H1 (cell line): Measurements from ENCODE around the gene MYO5A. TPM values are rescaled to one million over a fixed set of nuclear protein-coding genes. Genes with fewer than 3 reads are reported as not detected.

ENCODE experiments used
- RFX5 ChIP-seq: IDR thresholded peaks from 2 replicates; pipeline ENCODE4 v1.6.1; 2011; ENCODE audit warnings: low read depth, low read length, improper control_type of control experiment, borderline replicate concordance
- SUZ12 ChIP-seq: fragments of 200-600 bp; sonication (generic); IDR thresholded peaks from 2 replicates; pipeline ENCODE4 v1.6.1; 2012; ENCODE audit warnings: mild to moderate bottlenecking, inconsistent platforms, low read length, moderate library complexity, mixed read lengths
- TEAD4 ChIP-seq: IDR thresholded peaks from 2 replicates; pipeline ENCODE4 v1.6.1; 2012; ENCODE audit warnings: low read depth, low read length, inconsistent platforms, mixed read lengths
- polyA plus RNA-seq, 7 experiments: library from polyadenylated mRNA; depleted of rRNA in 3 of 7; stranded (reverse) in 5 of 7; unstranded in 2 of 7; fragments of >200 nt in 5 of 7; fragments of 200-250 nt in 2 of 7; gene quantifications; 1 replicate in 5 of 7; 2 replicates in 1 of 7; 4 replicates in 1 of 7; pipeline versions ENCODE4 v1.2.1 to v1.2.3, GENCODE V29; 2011 to 2013; ENCODE audit warnings: missing spikeins in 2 of 7, mixed read lengths in 2 of 7
- total RNA-seq: library from RNA; stranded (reverse); fragmentation: NEBNext Ultra II Directional; extraction: Animal tissue kit (Norgen Biotek cat#: 25700); gene quantifications from 2 replicates; pipeline ENCODE4 v1.2.1, GENCODE V29; 2021
- TF ChIP-seq, protein P1 (sequence below): IDR thresholded peaks from 2 replicates; pipeline ENCODE4 v1.6.1; 2011; ENCODE audit warnings: low read depth, mild to moderate bottlenecking, low read length; ENCODE audit not compliant: insufficient read depth

MYO5A gene
- total and polyA plus RNA-seq, 2 of the 8 experiments (the other 6 are each of a cell fraction or from before 2014, with no cell fraction given) = 11.4 to 24.7 TPM

DNA sequence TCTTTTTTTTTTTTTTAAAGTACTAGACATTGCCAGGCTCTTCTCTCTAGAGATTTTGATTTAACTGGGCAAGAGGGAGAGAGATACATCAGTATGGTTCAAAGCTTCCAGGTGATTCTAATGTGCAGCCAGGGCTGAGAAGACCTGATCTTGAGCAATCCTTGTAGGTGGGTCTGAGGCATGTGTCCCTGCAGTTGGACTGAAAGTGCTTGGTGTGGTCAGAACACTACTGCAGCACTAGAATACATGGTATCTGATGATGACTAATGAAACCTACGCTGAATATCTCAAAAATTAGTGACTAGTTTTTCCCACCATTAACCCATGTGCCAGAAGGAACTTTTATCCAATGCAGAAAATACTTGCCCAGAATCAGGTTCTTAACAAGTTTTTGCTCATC, 198.7 kb downstream of the MYO5A start (continued):
- TF ChIP-seq TEAD4 = no peak
- TF ChIP-seq, protein P1, sequence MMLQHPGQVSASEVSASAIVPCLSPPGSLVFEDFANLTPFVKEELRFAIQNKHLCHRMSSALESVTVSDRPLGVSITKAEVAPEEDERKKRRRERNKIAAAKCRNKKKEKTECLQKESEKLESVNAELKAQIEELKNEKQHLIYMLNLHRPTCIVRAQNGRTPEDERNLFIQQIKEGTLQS = no peak
- no peak for TF ChIP-seq RFX5
- TF ChIP-seq SUZ12 = no peak
- TF ChIP-seq, all 59 proteins: peak for 0
